ENCODE data around the gene FARP1.

DNA sequence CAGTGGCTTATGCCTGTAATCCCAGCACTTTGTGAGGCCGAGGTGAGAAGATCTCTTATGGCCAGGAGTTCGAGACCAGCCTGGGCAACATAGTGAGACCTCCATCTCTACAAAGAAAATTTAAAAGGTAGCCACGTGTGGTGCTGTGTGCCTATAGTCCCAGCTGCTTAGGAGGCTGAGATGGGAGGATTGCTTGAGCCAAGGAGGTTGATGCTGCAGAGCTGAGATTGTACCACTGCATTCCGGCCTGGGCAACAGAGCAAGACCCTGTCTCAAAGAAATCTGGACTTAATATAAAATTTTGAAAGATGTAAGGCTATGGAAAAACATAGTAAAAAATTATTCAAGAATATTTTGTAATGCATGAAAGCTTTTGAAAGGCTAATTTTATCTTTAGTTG lies 99.5 kb downstream of the FARP1 start:
- no peak for TF ChIP-seq MAFK (IDR thresholded peaks at IDR 0.05; ENCODE audit: low read depth, low read length)
- TF ChIP-seq POLR2AphosphoS5 (IDR thresholded peaks at IDR 0.05; ENCODE audit: low read depth, low read length), result no peak
- no peak for TF ChIP-seq CEBPB (IDR thresholded peaks at IDR 0.05; ENCODE audit: low read depth, low read length)
- TF ChIP-seq JUN (IDR thresholded peaks at IDR 0.05; ENCODE audit: low read depth, low read length), result no peak
- TF ChIP-seq, protein P1, sequence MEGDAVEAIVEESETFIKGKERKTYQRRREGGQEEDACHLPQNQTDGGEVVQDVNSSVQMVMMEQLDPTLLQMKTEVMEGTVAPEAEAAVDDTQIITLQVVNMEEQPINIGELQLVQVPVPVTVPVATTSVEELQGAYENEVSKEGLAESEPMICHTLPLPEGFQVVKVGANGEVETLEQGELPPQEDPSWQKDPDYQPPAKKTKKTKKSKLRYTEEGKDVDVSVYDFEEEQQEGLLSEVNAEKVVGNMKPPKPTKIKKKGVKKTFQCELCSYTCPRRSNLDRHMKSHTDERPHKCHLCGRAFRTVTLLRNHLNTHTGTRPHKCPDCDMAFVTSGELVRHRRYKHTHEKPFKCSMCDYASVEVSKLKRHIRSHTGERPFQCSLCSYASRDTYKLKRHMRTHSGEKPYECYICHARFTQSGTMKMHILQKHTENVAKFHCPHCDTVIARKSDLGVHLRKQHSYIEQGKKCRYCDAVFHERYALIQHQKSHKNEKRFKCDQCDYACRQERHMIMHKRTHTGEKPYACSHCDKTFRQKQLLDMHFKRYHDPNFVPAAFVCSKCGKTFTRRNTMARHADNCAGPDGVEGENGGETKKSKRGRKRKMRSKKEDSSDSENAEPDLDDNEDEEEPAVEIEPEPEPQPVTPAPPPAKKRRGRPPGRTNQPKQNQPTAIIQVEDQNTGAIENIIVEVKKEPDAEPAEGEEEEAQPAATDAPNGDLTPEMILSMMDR (IDR thresholded peaks at IDR 0.05; ENCODE audit: control extremely low read depth in 1 of 3, insufficient read depth in 1 of 3, low read depth in 1 of 3, low read length in 3 of 3), result no peak
- TF ChIP-seq RAD21 (IDR thresholded peaks at IDR 0.05 in 1 of 2, conservative IDR thresholded peaks at IDR 0.05 in 1 of 2; ENCODE audit: low read depth in 2 of 2, low read length in 2 of 2), result no peak
- no peak for TF ChIP-seq POLR2A (IDR thresholded peaks at IDR 0.05; ENCODE audit: control extremely low read depth in 1 of 2, low read depth in 2 of 2, low read length in 2 of 2)
- TF ChIP-seq JUND (IDR thresholded peaks at IDR 0.05; ENCODE audit: low read length), result no peak
- TF ChIP-seq TBP (IDR thresholded peaks at IDR 0.05; ENCODE audit: low read depth, low read length), result no peak
- no peak for TF ChIP-seq SP1 (IDR thresholded peaks at IDR 0.05; ENCODE audit: low read depth, low read length)
- no peak for TF ChIP-seq CHD2 (IDR thresholded peaks at IDR 0.05; ENCODE audit: low read length)

Measured in H1 (cell line).